Measurements from ENCODE around the gene TMCC3. TPM values are rescaled to one million over a fixed set of nuclear protein-coding genes. Genes with fewer than 3 reads are reported as not detected.

The TMCC3 gene
- total RNA-seq, 1 donor from 2014 or later = 11.0 TPM

DNA sequence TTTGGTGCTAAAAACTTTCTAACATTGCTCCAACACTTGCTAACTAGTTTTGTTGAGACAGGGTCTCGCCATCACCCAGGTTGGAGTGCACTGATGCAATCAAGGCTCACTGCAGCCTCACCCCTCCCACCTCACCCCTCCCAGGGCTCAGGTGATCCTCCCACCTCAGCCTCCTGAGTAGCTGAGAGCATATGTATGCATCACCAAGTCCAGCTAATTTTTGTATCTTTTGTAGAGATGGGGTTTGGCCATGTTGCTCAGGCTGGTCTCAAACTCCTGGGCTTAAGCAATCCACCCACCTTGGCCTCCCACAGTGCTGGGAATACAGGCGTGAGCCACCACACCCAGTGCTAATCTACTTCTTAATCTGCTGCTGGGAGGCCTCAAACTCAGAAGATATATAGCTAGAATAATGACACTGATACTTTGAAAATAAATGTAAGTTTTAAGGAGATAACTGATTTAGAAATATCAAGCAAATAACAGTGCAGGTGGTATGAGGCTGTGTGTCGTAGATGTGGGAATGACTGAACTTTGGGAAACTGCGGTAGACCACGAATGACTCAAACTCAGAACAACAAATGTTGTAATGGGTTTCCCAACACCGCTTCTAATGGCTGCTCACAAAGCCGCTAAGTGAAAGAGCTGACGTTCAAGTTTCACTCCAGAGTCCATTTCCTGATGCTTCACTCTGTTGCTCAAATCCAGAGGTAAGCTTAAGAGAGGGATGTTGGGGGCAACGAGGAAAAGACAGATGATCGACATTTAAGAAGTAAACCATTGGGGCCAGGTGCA is 10.0 kb downstream of the TMCC3 start:
- TF ChIP-seq, protein P1, sequence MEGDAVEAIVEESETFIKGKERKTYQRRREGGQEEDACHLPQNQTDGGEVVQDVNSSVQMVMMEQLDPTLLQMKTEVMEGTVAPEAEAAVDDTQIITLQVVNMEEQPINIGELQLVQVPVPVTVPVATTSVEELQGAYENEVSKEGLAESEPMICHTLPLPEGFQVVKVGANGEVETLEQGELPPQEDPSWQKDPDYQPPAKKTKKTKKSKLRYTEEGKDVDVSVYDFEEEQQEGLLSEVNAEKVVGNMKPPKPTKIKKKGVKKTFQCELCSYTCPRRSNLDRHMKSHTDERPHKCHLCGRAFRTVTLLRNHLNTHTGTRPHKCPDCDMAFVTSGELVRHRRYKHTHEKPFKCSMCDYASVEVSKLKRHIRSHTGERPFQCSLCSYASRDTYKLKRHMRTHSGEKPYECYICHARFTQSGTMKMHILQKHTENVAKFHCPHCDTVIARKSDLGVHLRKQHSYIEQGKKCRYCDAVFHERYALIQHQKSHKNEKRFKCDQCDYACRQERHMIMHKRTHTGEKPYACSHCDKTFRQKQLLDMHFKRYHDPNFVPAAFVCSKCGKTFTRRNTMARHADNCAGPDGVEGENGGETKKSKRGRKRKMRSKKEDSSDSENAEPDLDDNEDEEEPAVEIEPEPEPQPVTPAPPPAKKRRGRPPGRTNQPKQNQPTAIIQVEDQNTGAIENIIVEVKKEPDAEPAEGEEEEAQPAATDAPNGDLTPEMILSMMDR (IDR thresholded peaks at IDR 0.05) = no peak
- no peaks in the 10 kb centered on the region for H3K36me3 ChIP-seq
- no peak for DNase-seq (ENCODE audit: low spot score in 2 of 2)
- H3K27ac ChIP-seq = no peak overlapping the region
- H3K4me3 ChIP-seq = no peak overlapping the region
- H3K4me1 ChIP-seq = no peaks in the 10 kb centered on the region
- intact Hi-C loops (cut with DNase I) = no loop called here
- H3K9me3 ChIP-seq = no peaks in the 10 kb centered on the region
- H3K27me3 ChIP-seq = no peaks in the 10 kb centered on the region

DNA sequence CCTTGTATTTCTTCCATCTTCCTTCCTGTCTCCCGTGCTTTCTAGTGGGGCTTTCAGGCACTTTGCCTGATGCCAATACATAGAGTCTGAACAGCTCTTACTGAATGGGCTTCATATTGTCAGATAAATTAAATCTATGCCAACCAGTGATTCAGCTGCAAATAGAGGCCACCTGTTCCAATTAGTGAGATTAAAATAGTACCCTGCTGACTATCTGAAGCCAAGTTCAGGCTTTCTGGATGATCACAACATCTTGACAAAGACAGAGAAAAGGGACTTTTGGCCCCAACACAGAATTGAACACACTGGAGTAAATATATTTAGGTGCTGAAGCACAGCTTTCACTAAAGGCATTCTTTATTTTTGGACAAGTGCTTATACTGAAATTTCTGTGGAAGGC is 11.8 kb downstream of the TMCC3 start:
- Histone ChIP-seq H3K36me3 (no peaks in the 10 kb centered on the region), H3K27ac (no peak overlapping the region), H3K27me3 (no peaks in the 10 kb centered on the region), H3K4me3 (no peak overlapping the region), H3K9me3 (no peaks in the 10 kb centered on the region), H3K4me1 (no peaks in the 10 kb centered on the region)
- TF ChIP-seq, protein P1 (IDR thresholded peaks at IDR 0.05) = no peak
- intact Hi-C loops (cut with DNase I) = no loop called here
- no peak for DNase-seq (ENCODE audit: low spot score in 2 of 2)

DNA sequence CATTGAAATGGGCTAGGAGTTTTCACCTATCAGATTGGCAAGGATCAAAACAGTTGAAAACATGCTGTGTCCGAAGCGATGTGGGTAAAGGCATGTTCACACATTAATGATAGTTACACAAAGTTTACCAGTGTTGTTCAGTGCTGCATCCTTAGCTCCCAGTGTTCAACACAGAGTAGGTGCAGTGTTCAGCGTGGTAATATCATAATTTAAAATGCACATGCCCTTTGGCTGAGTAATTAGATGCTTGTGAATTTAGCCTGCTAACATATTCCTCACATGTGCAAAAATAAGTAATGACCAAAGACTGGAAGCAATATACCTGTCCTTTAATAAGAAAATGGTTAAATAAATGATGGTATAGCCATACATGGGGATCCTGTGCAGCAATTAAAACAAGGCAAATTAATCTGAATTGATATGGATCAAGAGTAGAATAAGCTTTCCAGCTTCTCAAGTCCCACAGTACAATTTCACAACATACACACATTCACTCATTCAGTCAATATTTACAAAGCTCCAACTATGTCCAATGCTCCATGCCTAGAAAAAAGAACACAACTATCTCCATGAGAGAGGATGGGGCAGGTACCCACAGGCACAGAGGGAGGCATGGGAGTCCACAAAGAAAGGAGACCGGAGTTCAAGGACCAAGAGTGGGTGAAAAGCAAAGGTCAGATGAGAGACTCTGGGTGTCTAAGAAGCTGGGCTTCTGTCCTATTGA is 12.8 kb downstream of the TMCC3 start:
- Histone ChIP-seq H3K9me3 (no peaks in the 10 kb centered on the region), H3K4me1 (no peaks in the 10 kb centered on the region), H3K4me3 (no peak overlapping the region), H3K36me3 (no peaks in the 10 kb centered on the region), H3K27me3 (no peaks in the 10 kb centered on the region), H3K27ac (no peak overlapping the region)
- TF ChIP-seq, protein P1 (IDR thresholded peaks at IDR 0.05) = no peak
- DNase-seq (ENCODE audit: low spot score in 2 of 2) = no peak
- intact Hi-C loops (cut with DNase I) = no loop called here

DNA sequence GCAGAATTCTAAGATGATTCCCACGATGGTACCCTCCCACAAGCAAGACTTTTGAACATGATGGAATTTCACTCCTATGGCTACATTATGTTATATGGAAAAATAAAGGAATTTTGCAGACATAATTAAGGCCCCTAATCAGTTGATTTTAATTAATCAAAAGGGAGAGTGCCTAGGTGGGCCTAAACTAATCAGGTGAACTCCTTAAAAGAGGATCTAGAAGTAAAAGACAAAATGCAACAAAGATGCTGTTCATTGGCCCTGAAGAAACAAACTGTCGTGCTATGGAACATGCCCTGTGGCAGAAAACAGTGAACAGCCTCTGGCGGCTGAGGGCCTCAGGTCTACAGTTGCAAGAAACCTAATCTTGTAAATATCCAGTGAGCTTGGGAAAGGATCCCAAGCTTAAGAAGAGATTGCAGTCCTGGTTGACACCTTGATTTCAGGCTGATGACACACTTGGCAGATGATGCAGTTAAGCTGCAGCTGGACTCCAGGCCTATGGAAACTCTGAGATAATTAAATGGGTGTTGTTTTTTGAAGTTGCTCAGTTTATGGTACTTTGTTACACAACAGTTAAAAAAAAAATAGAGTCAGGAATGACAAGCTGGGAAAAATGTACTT is 13.8 kb downstream of the TMCC3 start:
- Histone ChIP-seq H3K4me1 (no peaks in the 10 kb centered on the region), H3K4me3 (no peak overlapping the region), H3K9me3 (no peaks in the 10 kb centered on the region), H3K36me3 (no peaks in the 10 kb centered on the region), H3K27me3 (no peaks in the 10 kb centered on the region), H3K27ac (no peak overlapping the region)
- no peak for DNase-seq (ENCODE audit: low spot score in 2 of 2)
- intact Hi-C loops (cut with DNase I) = no loop called here
- TF ChIP-seq, protein P1 (IDR thresholded peaks at IDR 0.05) = no peak

DNA sequence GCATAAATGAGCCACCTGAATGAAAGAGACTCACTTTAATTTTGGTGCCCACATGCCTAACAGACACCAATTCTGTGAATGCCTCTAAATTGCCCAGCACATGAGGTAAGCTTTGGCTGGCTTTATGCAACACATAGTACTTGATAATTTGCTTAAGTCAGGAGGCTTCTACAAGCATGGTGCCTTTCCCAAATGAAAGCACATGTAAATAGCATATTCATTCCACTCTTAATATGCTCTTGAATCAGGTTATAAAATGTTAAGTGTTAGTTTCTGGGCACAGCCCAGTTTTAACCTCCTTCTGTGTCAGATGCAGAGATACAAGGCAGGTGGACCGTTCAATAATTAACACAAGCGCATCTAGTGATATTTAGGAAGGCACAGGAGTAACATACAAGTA is 15.6 kb downstream of the TMCC3 start:
- Histone ChIP-seq H3K9me3 (no peaks in the 10 kb centered on the region), H3K36me3 (no peaks in the 10 kb centered on the region), H3K4me1 (no peaks in the 10 kb centered on the region), H3K27me3 (no peaks in the 10 kb centered on the region), H3K27ac (no peak overlapping the region), H3K4me3 (no peak overlapping the region)
- intact Hi-C loops (cut with DNase I) = no loop called here
- no peak for DNase-seq (ENCODE audit: low spot score in 2 of 2)
- TF ChIP-seq, protein P1 (IDR thresholded peaks at IDR 0.05) = no peak

Measured in ascending aorta (tissue), 2 donors.